Ascending aorta (tissue), 2 donors: Measurements from ENCODE around the gene CKAP5. TPM values are rescaled to one million over a fixed set of nuclear protein-coding genes. Genes with fewer than 3 reads are reported as not detected.

Experiments
- DNase-seq, 2 donors: peaks; one replicate each; pipeline ENCODE4 v3.0.0-alpha.2; 2019; ENCODE audit warnings: low spot score in 2 of 2
- H3K27ac ChIP-seq, 2 donors: fragments of 200-600 bp; sonication (generic); one replicate each; pipeline ENCODE4 v1.5.1; 2016 to 2017; ENCODE audit warnings: mild to moderate bottlenecking in 1 of 2
- H3K27me3 ChIP-seq: fragments of 200-600 bp; sonication (generic); one replicate; pipeline ENCODE4 v1.5.1; 2017
- H3K36me3 ChIP-seq, 2 donors: fragments of 200-600 bp; sonication (generic); one replicate each; pipeline ENCODE4 v1.5.1; 2016
- H3K4me1 ChIP-seq, 2 donors: fragments of 200-600 bp; sonication (generic); one replicate each; pipeline ENCODE4 v1.5.1; 2016 to 2017; ENCODE audit warnings: mild to moderate bottlenecking in 1 of 2
- H3K4me3 ChIP-seq, 2 donors: fragments of 200-600 bp; sonication (generic); one replicate each; pipeline ENCODE4 v1.5.1; 2016 to 2017; ENCODE audit warnings: mild to moderate bottlenecking in 1 of 2
- H3K9me3 ChIP-seq, 2 donors: fragments of 200-600 bp; sonication (generic); one replicate each; pipeline ENCODE4 v1.5.1; 2016
- intact Hi-C: fragments of 100-400 bp; cut with DNase I; formaldehyde crosslinking; loops from one replicate; pipeline ENCODE4 v1.15.1; 2023
- total RNA-seq: library from RNA; depleted of rRNA; stranded (reverse); fragments of >200 nt; gene quantifications from one replicate; pipeline ENCODE4 v1.1.0, GENCODE V29; 2016
- TF ChIP-seq, protein P1 (sequence below), 3 experiments: fragments of 200-600 bp in 2 of 3; fragments of 450-650 bp in 1 of 3; sonication (generic) in 2 of 3; IDR thresholded peaks; one replicate each; pipeline ENCODE4 v1.5.1; 2016 to 2019; ENCODE audit warnings: antibody characterized with exemption in 3 of 3, mild to moderate bottlenecking in 1 of 3, moderate library complexity in 1 of 3

Gene CKAP5
- total RNA-seq, 1 donor from 2014 or later: 13.5 TPM

GRCh38 chr11:46727952-46728658 lies 118.0 kb downstream of the CKAP5 start:
- DNase-seq: no peak
- intact Hi-C loops: no loop called here
- H3K36me3 ChIP-seq: no peaks in the 10 kb centered on the region
- H3K4me1 ChIP-seq: no peaks in the 10 kb centered on the region
- no peak overlapping the region for H3K4me3 ChIP-seq
- no peak overlapping the region for H3K27ac ChIP-seq
- H3K9me3 ChIP-seq: no peaks in the 10 kb centered on the region
- H3K27me3 ChIP-seq: no peaks in the 10 kb centered on the region
- TF ChIP-seq, protein P1, sequence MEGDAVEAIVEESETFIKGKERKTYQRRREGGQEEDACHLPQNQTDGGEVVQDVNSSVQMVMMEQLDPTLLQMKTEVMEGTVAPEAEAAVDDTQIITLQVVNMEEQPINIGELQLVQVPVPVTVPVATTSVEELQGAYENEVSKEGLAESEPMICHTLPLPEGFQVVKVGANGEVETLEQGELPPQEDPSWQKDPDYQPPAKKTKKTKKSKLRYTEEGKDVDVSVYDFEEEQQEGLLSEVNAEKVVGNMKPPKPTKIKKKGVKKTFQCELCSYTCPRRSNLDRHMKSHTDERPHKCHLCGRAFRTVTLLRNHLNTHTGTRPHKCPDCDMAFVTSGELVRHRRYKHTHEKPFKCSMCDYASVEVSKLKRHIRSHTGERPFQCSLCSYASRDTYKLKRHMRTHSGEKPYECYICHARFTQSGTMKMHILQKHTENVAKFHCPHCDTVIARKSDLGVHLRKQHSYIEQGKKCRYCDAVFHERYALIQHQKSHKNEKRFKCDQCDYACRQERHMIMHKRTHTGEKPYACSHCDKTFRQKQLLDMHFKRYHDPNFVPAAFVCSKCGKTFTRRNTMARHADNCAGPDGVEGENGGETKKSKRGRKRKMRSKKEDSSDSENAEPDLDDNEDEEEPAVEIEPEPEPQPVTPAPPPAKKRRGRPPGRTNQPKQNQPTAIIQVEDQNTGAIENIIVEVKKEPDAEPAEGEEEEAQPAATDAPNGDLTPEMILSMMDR (IDR thresholded peaks at IDR 0.05): no peak

- Histone ChIP-seq H3K27ac (no peak overlapping the region), H3K36me3 (no peaks in the 10 kb centered on the region), H3K4me3 (no peak overlapping the region), H3K9me3 (no peaks in the 10 kb centered on the region), H3K27me3 (no peaks in the 10 kb centered on the region), H3K4me1 (no peaks in the 10 kb centered on the region)
- TF ChIP-seq, protein P1 (IDR thresholded peaks at IDR 0.05): no peak
- DNase-seq: no peak
- intact Hi-C loops: no loop called here
These were observed 119.7 kb downstream of the CKAP5 start for GRCh38 chr11:46726206-46726862.

DNA sequence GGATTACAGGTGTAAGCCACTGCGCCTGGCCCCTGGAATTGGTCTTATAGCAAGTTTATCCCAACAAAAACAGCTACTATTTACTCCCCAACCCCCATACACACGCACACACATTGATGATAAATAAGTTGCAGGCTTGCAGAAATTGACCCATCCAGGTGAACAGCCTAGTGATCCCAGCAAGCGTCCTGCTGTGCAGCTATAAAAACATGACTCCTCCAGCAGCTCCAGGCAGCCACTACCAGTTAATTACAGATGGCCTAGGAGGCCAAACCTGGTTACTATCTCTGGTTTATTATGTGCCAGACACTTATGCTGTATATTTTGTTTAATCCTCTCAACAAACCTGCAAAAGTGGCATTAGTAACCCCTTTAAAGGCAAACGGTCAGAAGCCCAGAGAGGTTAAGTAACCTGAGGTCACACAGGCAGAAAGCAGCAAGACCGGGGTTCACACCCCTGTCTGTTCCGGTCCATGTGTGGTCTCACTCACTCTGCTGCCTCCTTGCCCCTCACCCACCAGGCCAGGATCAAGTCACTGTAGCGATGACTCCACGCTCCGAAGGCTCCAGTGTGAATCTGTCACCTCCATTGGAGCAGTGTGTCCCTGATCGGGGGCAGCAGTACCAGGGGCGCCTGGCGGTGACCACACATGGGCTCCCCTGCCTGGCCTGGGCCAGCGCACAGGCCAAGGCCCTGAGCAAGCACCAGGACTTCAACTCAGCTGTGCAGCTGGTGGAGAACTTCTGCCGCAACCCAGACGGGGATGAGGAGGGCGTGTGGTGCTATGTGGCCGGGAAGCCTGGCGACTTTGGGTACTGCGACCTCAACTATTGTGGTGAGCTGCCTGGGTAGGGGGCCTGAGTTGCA lies 120.5 kb downstream of the CKAP5 start:
- TF ChIP-seq, protein P1 (IDR thresholded peaks at IDR 0.05): no peak
- no peaks in the 10 kb centered on the region for H3K36me3 ChIP-seq
- H3K27me3 ChIP-seq: no peaks in the 10 kb centered on the region
- no peaks in the 10 kb centered on the region for H3K9me3 ChIP-seq
- no peak overlapping the region for H3K4me3 ChIP-seq
- DNase-seq: no peak
- H3K4me1 ChIP-seq: no peaks in the 10 kb centered on the region
- H3K27ac ChIP-seq: no peak overlapping the region
- intact Hi-C loops: no loop called here

GRCh38 chr11:46724088-46724487 lies 122.0 kb downstream of the CKAP5 start:
- DNase-seq: no peak
- intact Hi-C loops: no loop called here

GRCh38 chr11:46723359-46723680 lies 122.8 kb downstream of the CKAP5 start:
- H3K27ac ChIP-seq: no peak overlapping the region
- TF ChIP-seq, protein P1 (IDR thresholded peaks at IDR 0.05): no peak
- no peaks in the 10 kb centered on the region for H3K9me3 ChIP-seq
- H3K4me1 ChIP-seq: peaks cover 0 to 2% of the 10 kb centered on the region in 2 donors
- no peaks in the 10 kb centered on the region for H3K36me3 ChIP-seq
- DNase-seq: no peak
- H3K4me3 ChIP-seq: no peak overlapping the region
- no peaks in the 10 kb centered on the region for H3K27me3 ChIP-seq
- intact Hi-C loops: no loop called here

More at GRCh38 chr11:46724088-46724487, 122.0 kb downstream of the CKAP5 start:
- Histone ChIP-seq H3K27ac (no peak overlapping the region), H3K4me1 (no peaks in the 10 kb centered on the region), H3K36me3 (no peaks in the 10 kb centered on the region), H3K4me3 (no peak overlapping the region), H3K27me3 (no peaks in the 10 kb centered on the region), H3K9me3 (no peaks in the 10 kb centered on the region)
- TF ChIP-seq, protein P1 (IDR thresholded peaks at IDR 0.05): no peak
